Measurements from ENCODE around the gene PDPK1.
"Not testable (repeated sequence)": the region's sequence is repeated elsewhere in the genome, so short reads cannot be mapped to it uniquely, and the experiment has no call there.

PDPK1 gene

DNA sequence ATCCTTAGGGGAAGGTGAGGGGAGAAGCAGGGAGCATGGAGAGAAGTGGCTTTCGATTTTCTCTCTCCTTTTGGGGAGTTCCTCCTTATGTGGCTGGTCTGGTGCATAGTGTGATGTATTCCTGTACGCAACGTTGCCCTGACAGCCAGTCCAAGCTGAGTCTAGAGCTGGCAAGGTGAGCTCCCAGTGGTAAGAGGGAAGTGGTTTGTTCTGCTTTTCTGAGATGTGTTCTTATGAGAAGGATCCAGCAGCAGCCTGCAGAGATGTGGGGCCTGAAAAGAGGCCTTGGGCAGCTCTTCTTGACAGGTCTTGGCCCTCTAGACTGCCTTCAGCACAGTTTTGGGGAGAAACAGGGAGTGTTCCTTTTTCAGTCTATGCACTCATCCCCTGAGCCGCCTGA is 3.1 kb downstream of the PDPK1 start:
- not testable (repeated sequence) for DNase-seq

- not testable (repeated sequence) for DNase-seq
These were observed 3.6 kb downstream of the PDPK1 start for GRCh38 chr16:2541409-2541808.

DNA sequence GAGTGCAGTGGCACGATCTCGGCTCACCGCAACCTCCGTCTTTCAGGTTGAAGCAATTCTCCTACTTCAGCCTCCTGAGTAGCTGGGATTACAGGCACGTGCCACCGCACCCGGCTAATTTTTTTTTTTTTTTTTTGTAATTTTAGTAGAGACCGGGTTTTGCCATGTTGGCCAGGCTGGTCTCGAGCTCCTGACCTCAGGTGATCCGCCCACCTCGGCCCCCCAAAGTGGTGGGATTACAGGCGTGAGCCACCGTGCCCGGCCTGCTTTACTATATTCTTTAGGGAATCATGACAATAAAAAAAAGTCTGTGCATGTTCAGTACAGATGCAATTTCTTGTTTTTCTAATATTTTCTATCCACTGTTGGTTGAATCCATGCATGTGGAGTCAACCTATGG is 6.0 kb downstream of the PDPK1 start:
- DNase-seq = not testable (repeated sequence)

DNA sequence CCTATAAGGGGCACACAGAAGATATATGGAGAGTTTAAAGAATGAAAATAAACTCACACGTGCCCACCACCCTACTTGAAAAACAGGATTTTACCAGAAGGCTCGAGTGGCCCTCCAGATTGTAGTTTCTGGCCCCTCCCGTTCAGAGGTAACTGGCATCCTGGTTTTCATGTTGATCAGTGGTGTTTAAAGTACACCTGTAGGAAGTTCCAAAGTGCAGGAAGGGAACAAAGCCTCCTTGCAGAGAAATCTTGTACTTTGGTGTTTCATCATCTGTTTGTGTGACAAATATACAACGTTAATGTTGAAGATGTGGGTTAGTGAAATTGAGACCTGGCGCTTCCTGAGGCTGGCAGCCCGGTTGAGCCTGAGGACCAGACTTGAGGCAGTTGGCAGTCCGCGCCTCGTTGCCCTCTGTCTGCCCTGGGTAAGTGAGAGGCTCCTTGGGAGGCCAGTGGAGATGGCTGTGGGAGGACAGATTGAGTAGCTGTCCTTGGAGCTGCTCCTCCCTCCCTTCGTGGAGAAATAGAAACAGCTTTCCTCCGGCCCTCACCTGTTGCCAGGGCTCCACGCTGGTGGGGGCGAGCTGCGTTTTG is 12.6 kb downstream of the PDPK1 start:
- DNase-seq = not testable (repeated sequence)

DNA sequence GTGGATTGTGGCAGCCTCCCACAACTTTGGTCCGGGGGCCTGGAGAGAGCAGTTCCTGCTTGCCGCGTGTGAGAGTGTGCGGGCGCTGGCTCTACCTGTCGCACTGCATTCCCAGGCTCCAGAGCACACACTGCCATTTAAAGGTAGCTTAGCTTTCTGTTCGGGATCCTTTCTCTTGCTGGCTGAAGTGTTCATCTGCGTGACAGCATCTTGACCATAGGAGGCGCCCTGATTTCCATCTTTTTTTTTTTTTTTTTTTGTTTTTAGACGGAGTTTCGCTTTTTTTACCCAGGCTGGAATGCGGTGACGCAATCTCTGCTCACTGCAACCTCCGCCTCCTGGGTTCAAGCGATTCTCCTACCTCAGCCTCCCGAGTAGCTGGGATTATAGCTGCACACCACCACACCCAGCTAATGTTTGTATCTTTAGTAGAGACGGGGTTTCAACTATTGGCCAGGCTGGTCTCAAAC is 13.6 kb downstream of the PDPK1 start:
- DNase-seq = not testable (repeated sequence)

DNA sequence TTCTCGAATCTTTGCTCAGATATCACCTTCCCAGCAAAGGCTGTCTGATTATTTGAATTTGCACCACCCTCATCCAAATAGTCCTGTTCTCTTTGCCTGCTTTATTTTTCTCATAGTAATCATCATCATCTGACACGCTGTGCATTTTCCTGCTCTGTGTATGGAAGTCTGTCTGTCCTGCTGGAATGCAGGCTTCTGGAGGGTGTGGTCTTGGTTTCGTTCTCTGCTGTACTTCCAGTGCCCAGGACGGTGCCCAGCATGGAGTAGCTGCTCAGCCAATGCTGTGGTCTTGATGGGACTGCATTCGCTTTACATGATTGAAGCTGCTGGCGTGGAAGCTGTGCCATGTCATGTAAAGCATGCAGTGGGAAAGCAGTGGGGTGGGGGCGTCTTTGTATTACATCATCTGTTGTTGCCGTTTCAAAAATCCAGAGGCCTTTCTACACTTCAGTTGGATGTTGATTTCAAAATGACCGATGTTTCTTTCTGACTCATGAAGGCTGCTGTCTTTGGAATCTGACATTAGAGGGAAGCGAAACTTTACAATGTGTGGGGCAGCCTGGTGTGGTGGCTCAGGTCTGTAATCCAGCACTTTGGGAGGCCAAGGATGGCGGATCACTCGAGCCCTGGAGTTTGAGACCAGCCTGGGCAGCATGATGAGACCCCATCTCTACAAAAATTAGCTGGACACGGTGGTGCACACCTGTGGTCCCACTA is 17.0 kb downstream of the PDPK1 start:
- not testable (repeated sequence) for DNase-seq

DNA sequence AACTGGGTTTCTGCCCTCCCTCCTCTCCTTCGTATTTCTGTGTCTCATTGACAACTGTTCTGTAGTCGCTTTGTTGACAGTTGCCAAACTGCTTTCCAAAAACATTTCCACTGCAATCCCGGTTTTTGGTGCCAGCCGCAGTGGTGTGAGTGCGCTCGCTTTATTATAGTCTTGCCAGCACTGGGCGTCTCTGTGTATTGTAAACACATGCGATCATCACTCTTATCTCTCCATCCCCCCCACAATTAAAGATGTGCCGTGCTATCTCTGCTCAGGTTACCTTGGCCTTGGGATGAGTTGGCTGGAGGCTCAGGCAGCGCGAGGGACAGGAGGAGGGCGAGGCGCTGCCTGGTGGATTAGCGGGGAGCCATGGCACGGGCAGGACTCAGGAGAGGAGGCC is 19.3 kb downstream of the PDPK1 start:
- not testable (repeated sequence) for DNase-seq

DNA sequence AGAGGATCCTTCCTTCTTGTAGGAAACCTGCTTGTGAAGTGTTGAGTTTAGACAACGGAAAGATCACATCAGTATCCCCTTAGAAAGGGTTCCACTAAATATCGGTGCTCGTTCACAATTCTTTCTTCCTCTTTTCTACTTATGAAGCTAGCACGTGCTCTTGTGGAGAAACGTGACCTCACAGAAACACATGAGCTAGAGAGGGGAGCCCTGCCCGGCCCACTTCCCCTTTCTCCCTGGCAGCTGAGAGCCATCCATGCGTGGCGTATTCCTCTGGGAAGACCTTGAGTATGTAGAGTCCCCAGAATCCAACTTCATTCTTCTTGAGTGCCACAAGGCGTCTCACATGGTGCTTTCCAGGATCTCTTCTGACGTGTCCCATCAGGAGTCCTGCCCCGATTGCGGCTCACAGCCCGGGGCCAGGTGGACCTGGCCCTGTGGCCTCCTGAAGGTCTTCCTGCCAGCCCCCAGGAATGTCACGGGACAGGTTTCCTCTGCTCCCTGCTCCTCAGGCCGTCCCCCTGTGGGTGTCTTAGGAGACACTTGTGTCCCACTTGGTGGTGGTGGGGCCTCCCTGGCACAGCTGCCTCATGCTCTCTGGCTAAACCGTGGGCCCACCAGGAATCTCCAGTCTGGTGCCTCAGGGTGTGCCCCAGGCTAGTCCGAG is 22.4 kb downstream of the PDPK1 start:
- DNase-seq = not testable (repeated sequence)

- DNase-seq = not testable (repeated sequence)
These were observed 22.9 kb downstream of the PDPK1 start for GRCh38 chr16:2560798-2561133.

DNA sequence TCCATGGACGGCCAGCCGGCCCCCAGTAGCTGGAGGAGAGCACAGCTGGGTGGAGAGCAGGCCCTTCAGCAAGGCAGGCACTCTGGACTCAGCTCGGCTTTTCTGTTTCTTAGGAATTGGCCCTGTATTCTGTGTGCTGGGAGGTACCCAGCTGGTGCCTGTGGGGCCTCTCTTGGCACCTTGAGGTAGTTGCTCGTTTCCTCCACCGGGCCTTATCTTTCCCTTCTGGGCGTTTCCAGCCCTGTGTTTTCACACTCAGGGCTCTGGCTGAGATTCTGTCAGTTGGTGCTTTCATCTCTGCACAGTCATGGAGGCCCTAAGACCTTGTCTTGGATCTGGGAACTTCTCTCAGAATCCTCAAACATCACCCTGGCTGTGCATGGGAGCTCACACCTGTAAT is 29.7 kb downstream of the PDPK1 start:
- DNase-seq = not testable (repeated sequence)

DNA sequence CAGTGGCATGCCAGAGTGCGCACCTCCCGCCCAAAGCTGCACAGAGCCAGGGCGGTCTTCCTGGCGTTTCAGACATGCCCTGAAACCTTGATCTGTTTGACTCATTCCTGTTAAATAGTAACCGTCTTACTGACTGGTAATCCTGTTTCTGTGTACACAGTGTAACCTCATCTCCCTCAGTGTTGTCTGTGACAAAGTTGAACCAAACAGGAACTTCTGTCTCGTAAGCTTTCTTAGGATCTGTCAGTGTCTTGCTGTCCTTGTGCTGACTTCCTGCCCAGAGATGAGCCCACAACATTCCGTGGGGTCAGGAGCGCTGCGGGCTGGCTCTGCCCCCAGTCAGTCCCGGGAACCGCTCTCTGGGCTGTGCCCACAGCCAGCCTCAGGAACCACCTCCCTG is 30.8 kb downstream of the PDPK1 start:
- DNase-seq = not testable (repeated sequence)

- DNase-seq = not testable (repeated sequence)
These were observed 34.9 kb downstream of the PDPK1 start for GRCh38 chr16:2572704-2573103.

DNA sequence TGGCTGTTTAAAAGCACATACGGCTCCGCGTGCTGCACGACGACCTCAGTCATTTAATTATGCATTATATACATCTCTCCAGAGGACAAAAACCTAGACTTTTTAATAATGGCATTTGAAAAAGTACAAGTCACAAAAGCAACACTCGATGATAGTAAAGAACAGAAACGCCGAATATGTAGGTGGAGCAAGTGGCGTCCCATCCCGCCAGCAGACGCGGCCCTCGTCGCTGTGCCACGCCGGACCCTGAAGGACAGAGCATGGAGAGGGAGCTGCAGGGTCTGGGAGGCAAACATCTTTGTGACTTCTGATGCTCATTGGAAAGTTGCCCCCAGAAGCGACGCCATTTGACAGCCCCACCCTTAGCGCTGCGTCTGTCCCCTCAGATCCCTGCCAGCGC is 38.0 kb downstream of the PDPK1 start:
- DNase-seq = not testable (repeated sequence)

GRCh38 chr16:2577044-2577443 is 39.2 kb downstream of the PDPK1 start:
- DNase-seq = not testable (repeated sequence)

GRCh38 chr16:2578905-2579304 is 41.1 kb downstream of the PDPK1 start:
- DNase-seq = not testable (repeated sequence)

GRCh38 chr16:2580143-2580542 is 42.3 kb downstream of the PDPK1 start:
- DNase-seq = not testable (repeated sequence)

DNA sequence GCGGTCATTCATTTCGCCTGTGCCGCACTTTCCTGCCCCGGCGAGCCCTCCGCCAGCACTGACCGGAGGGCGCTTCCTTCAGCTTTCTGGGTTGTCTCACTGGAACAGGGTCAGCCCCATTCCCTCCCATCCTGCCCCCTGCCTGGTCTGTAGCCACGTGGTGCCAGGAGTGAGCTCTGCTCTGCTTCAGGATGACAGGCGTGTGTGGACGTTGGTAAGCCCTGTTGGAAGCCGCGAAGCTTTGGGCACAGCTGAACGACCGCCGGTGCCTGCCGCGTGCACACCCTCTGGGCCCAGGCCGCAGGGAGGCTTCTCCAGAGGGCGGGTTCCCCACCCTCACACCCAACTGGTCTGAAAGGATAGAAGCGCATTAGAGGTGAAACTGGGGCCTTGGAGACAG is 43.0 kb downstream of the PDPK1 start:
- DNase-seq = not testable (repeated sequence)

DNA sequence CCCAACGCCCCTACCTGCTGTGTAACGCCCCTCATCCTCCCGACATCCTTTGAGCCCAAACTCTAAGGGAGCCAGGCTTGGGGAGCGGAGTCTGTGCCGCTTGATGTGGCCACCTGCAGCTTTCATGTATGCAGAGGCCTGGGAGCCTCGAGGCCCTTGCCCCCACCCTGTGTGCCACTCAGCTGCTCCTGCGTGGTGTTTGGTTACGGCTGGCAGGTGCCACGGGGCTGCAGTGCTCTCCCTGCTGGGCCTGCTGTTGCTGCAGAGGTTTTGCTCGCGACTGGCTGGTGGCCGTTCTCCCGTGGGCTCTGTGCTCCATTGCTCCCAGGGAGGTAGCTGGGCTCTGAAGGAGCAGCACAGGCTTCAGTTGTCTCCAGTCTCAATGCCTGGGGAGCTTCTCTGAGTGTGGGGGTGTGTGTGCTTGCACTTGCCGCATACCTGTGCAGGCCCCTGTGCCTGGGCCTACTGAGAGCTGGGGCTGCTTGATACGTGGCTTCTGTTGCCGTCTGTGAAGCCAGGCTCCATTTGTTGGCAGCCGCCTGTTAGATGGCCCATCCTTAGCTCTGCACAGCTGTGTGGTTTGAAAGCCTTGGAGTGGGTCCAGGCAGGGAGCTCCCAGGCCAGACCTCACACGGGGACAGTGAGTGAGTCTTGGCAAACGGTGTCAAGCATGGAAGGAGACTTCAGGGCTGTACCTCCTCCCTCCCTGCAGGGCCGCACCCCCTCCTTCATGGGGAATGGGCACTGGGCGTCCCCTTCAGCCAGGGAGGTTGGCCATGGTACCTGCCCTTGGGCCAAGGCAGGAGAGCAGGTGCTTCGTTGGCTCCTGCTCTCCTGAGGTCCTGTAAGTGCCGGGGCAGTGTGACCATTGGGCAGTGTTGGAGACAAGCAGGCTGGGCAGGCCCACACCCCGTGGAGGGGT is 47.2 kb downstream of the PDPK1 start:
- DNase-seq = peak in 4 of 14 donors; percentile 3 to 67 (median 12)

GRCh38 chr16:2585651-2586081 is 47.8 kb downstream of the PDPK1 start:
- peak in 1 of 14 donors; percentile 23 for DNase-seq

DNA sequence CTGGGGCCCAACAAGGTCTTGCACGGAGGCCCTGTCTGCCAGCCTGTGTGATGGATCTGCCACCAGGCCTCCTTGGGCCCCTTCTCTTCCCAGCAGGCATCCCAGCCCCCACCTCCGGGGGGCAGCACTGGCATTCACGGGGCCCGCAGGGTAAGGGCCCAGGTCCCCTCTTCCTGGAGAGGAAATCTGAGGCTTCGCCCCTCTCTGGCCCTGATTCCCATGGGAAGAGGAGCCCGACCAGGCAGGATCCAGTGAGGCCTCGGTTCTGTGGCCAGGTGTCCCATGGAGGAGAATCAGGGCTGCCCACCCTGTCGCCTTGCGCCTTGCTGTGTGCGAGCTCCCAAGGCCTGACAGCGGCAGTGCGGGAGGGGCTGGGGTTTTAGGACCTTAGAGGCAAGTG is 48.4 kb downstream of the PDPK1 start:
- DNase-seq = no peak

GRCh38 chr16:2586901-2587480 is 49.2 kb downstream of the PDPK1 start:
- no peak for DNase-seq

All from C1 segment of cervical spinal cord (tissue), 14 donors.